C1 segment of cervical spinal cord (tissue), 14 donors: Measurements from ENCODE around the gene MUC4.
"Not testable (repeated sequence)": the region's sequence is repeated elsewhere in the genome, so short reads cannot be mapped to it uniquely, and the experiment has no call there.

Experiments
- DNase-seq, 14 donors: peaks; one replicate each; lab custom pipeline; 2025; lab: John Stamatoyannopoulos, UW

Gene MUC4

GRCh38 chr3:195838714-195839113 lies 27.0 kb upstream of the MUC4 start:
- no peak for DNase-seq

- DNase-seq = no peak
Measured at GRCh38 chr3:195836476-195837135, 24.9 kb upstream of the MUC4 start.

DNA sequence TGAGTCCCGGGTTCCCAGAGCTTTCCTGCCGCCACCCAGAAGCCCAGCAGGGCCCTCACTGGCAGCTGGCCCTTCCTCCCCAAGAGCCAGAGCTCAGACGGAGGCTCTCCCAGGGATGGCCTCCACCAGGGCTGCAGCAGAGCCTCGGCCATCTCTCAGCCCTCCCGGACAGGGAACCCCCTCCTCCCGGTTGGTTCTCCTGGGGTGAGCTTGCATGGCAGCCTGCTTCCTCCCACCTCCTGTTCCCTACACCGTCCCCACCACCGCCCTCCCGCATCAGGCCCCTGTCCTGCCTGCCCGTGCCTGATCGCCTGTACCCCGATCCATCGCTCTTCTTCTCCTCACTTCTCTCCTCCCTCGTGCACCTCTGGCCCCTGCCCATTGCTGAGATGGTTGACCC lies 24.1 kb upstream of the MUC4 start:
- DNase-seq = no peak

DNA sequence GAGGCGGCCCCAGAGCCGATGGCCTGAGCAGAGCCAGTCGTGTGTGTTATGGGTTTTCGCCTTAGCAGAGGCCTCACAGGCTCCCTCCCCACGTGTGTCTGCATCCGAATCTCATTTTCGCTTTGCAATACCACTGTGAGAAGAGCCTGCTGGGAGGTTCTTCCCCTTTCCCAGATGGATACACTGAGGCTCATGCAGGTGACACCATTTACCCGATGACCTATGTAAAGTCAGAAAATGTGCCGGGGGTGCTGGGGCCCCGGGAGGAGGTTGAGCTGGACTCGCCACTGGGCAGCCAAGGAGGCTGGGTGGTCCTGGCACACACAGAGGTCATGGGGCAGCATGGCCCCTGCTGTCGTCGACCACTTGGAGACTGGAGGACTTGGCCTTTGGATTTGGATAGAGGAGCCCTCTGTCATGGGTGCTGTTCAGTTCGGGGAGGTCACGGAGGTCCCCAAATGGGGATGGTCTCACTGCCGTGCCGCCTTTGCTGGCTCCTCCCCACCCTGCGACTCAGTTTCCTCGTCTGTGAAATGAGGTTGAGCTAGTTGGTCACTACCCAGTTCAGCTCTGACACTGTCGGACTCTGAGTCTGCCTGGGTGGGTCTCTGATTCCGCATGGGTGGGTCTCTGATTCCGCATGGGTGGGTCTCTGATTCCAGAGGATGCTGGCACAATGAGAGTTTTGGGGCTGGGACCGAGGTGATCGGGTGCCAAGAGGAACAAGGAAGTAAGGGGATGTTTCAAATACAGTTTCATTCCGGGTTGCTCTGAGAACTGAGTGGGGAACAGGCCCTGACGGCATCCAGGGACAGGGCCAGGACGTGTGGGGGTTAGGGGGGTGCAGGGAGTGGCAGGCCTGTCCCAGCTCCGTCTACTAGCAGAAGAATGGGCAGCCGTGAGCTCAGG lies 23.2 kb upstream of the MUC4 start:
- DNase-seq = no peak

DNA sequence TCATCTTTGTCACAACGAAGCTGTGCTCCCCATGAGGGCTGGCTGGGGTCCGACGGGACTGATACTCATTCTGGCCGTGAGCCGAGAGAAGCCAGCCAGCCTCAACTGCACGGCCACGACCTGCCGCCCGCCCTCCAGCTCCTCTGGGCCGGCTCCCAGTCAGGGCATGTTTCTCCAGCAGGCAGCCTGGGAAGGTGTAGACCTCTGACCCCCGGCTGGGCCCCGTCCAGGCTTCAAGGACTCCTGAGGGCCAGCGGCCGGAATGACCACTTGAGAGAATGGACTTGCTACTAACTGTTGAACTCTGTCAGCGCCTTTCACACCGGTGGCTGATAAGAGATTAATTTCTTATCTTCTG lies 18.1 kb upstream of the MUC4 start:
- DNase-seq = no peak

GRCh38 chr3:195828762-195829161 lies 17.0 kb upstream of the MUC4 start:
- no peak for DNase-seq

DNA sequence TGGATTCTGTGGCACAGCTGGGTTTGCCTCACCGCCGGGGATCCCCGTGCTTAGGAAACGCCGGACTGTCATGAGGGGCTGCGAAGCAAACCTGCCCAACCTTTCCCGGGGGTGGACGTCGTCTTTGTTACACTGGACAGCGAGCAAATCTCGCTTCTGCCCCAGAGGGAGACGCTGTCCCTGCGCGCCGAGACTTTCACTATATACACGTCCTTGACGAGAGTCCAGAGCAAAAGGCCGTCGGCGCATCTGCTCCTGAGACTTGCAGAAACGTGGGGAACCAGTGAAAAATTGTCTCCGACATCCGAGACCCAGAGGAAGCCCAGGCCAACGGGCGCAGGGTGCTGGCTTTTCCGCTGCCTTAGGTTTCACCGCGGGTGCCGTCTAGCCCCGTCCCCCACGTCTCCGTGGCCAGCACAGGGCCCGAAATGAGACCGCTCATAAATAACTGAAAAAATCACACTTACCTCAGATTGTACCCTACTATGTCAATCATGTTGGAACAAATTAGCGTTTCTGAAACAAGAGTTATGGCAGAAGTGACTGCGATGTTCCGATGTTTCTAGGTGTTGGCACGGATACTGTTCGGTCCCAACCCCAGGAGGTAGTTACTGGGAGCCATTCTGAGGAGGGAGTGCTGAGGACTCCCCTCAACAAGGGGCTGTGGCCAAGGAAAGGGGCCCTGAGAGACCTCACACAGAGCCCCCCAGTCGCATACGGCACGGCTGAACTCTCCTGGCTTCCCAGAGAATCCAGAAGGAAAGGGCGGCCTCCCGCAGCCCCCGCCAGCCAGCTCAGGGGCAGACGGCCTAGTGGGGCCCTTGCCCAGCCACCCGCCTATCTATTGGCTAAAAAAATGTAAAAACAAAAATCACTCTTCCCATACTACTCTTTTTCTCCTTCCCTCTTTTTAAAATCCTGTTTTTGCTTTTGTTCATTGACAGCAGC lies 14.4 kb upstream of the MUC4 start:
- no peak for DNase-seq

DNA sequence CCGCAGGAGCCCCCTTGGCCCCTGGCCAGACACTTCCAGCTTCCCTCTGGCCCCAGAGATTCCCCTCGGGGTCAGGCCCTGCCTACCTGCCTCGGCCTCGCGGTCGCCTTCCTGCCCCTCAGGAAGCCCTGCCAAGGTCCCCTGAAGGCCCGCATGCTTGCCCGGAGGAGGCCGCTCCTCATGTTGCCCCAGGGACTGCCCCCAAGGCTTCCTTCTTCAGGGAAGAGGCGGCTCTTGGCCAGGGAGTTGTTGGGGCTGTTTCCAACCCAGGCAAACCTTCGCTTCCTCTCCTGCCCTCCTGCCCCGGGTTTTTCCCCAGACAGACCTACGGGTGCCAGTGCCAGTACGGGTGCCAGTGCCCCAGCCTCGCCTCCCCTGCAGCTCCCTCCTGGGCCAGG lies 13.5 kb upstream of the MUC4 start:
- no peak for DNase-seq

GRCh38 chr3:195824425-195825190 lies 12.9 kb upstream of the MUC4 start:
- DNase-seq = not testable (repeated sequence)

DNA sequence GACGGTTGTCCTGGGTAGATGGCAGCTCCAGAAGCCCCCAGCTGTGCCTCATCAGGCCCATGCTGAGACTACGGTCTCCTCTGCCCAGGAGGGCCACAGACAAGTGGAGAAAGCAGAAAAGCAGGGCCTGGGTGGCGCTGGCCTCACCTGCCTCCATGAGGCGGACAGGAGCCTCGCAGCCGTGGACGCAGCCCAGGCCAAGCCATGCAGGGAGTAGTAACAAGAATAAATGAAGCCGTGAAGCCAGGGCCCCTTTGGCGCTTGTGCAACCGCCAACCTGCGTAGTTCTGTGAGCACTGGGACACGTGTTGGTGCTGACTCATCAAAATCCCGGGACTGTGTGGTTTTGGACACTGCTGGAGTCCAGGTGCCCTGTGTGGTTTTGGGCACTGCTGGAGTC lies 12.3 kb upstream of the MUC4 start:
- DNase-seq = no peak

DNA sequence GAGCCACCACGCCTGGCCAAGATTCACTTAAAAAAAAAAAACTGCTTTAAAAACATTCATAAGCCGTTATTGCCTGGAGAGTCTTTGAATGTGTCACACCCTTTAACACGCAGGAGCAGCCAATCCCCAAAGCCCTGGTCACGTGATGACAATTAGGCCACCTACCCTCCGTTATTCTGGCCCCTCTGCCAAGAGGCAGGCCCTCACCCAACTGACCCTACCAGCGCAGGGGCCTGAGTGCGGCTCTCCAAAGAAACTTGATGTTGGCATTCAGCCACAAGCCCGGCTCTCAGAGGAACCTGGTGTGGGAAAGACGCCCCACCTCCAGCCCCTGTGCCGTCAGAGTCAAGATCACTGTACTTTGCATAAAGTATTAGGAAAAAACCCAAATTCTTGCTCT lies 11.6 kb upstream of the MUC4 start:
- DNase-seq = no peak

GRCh38 chr3:195822131-195822696 lies 10.5 kb upstream of the MUC4 start:
- no peak for DNase-seq

GRCh38 chr3:195821403-195822130 lies 9.8 kb upstream of the MUC4 start:
- DNase-seq = no peak

- DNase-seq = no peak
Measured at GRCh38 chr3:195820901-195821300, 9.2 kb upstream of the MUC4 start.

GRCh38 chr3:195820186-195820585 lies 8.5 kb upstream of the MUC4 start:
- DNase-seq = no peak

- DNase-seq = no peak
Measured at GRCh38 chr3:195818301-195818700, 6.6 kb upstream of the MUC4 start.

- DNase-seq = no peak
Measured at GRCh38 chr3:195817578-195818135, 5.9 kb upstream of the MUC4 start.

DNA sequence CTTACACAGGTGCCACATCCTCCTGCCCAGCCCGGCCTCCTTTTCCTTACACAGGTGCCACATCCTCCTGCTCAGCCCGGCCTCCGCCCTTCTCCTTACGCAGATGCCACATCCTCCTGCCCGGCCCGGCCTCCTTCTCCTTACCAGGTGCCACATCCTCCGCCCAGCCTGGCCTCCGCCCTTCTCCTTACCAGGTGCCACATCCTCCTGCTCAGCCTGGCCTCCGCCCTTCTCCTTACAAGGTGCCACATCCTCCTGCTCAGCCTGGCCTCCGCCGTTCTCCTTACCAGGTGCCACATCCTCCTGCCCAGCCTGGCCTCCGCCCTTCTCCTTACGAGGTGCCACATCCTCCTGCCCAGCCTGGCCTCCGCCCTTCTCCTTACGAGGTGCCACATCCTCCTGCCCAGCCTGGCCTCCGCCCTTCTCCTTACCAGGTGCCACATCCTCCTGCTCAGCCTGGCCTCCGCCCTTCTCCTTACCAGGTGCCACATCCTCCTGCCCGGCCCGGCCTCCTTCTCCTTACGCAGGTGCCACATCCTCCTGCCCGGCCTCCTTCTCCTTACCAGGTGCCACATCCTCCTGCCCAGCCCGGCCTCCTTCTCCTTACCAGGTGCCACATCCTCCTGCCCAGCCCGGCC lies 4.7 kb upstream of the MUC4 start:
- DNase-seq = not testable (repeated sequence)

- DNase-seq = no peak
Measured at GRCh38 chr3:195815169-195815771, 3.5 kb upstream of the MUC4 start.
